T-helper 1 cell (primary cell): Measurements from ENCODE around the gene SIMC1.

Source experiments
- DNase-seq, 5 donors: peaks; one replicate each; pipeline ENCODE4 v3.0.0-alpha.2; 2012 to 2020

Gene SIMC1

GRCh38 chr5:176389135-176390123 lies 151.2 kb downstream of the SIMC1 start:
- no peak for DNase-seq

GRCh38 chr5:176391479-176391878 lies 153.3 kb downstream of the SIMC1 start:
- no peak for DNase-seq

- DNase-seq, result no peak
Observed at GRCh38 chr5:176391999-176392398, 153.8 kb downstream of the SIMC1 start.

GRCh38 chr5:176392526-176392925 lies 154.3 kb downstream of the SIMC1 start:
- no peak for DNase-seq

DNA sequence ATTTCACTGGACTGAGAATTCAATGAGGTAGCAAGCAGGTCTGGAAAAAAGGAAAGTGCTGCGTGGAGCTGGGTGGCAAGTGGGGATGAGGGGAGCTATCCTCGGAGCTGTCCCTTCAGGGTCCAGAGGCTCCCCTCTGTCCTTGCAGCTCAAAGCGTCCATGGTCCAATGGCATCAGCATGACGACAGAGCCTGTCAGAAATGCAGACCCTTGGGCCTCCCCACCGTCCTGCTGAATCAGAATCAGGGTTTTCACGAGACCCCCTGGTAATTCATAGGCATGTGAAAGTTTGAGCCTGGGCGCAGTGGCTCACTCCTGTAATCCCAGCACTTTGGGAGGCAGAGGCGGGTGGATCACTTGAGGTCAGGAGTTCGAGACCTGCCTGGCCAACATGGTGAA lies 155.9 kb downstream of the SIMC1 start:
- no peak for DNase-seq

GRCh38 chr5:176394881-176395675 lies 156.9 kb downstream of the SIMC1 start:
- DNase-seq, result no peak
